Ishikawa (cell line): ENCODE results near the gene NTRK3.

Experiments used
- CEBPB ChIP-seq: IDR thresholded peaks from 2 replicates; pipeline ENCODE4 v1.6.1; 2012
- CREB1 ChIP-seq: IDR thresholded peaks from 2 replicates; pipeline ENCODE4 v1.6.1; 2012; ENCODE audit warnings: low read depth
- EGR1 ChIP-seq: IDR thresholded peaks from 2 replicates; pipeline ENCODE4 v1.6.1; 2012
- EP300 ChIP-seq: IDR thresholded peaks from 2 replicates; pipeline ENCODE4 v1.6.1; 2012; ENCODE audit warnings: borderline replicate concordance
- FOXM1 ChIP-seq: IDR thresholded peaks from 2 replicates; pipeline ENCODE4 v1.6.1; 2012; ENCODE audit warnings: low read depth, borderline replicate concordance
- NFIC ChIP-seq: IDR thresholded peaks from 2 replicates; pipeline ENCODE4 v1.6.1; 2012
- RAD21 ChIP-seq: IDR thresholded peaks from 2 replicates; pipeline ENCODE4 v1.6.1; 2012; ENCODE audit warnings: low read depth
- TAF1 ChIP-seq: IDR thresholded peaks from 2 replicates; pipeline ENCODE4 v1.6.1; 2012; ENCODE audit warnings: low read depth, mild to moderate bottlenecking
- TCF12 ChIP-seq: IDR thresholded peaks from 2 replicates; pipeline ENCODE4 v1.6.1; 2012; ENCODE audit warnings: low read depth
- TEAD4 ChIP-seq: IDR thresholded peaks from 2 replicates; pipeline ENCODE4 v1.6.1; 2012
- YY1 ChIP-seq: IDR thresholded peaks from 2 replicates; pipeline ENCODE4 v1.6.1; 2012; ENCODE audit warnings: low read depth
- ZBTB7A ChIP-seq: IDR thresholded peaks from 2 replicates; pipeline ENCODE4 v1.6.1; 2012; ENCODE audit warnings: low read depth
- TF ChIP-seq, protein P1 (sequence below): IDR thresholded peaks from 2 replicates; pipeline ENCODE4 v1.6.1; 2012
- TF ChIP-seq, protein P2 (sequence below): IDR thresholded peaks from 2 replicates; pipeline ENCODE4 v1.6.1; 2012; ENCODE audit warnings: low read depth, mild to moderate bottlenecking
- TF ChIP-seq, protein P3 (sequence below): IDR thresholded peaks from 2 replicates; pipeline ENCODE4 v1.6.1; 2012

The NTRK3 gene

DNA sequence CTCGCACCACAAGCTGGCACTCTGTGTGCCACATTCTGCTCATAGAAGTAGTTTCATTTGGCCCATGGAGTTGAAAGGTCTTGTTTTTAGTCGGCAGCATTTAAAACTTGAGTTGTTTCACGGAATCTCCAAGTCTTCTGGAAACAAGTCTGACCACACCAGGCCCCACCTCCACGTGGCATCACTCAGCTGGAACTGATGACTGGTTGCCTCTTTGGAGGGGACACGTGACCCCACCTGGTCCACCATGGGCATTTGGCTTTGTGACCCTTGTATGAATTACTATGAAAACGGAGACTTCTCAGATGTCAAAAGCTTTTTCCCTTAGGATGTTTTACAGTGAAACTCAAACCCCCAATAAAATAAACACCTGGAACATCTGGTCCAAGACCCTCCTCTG is 74.9 kb downstream of the NTRK3 start:
- TF ChIP-seq, protein P1, sequence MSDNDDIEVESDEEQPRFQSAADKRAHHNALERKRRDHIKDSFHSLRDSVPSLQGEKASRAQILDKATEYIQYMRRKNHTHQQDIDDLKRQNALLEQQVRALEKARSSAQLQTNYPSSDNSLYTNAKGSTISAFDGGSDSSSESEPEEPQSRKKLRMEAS: no peak
- TF ChIP-seq CEBPB (no peak), TCF12 (no peak)

DNA sequence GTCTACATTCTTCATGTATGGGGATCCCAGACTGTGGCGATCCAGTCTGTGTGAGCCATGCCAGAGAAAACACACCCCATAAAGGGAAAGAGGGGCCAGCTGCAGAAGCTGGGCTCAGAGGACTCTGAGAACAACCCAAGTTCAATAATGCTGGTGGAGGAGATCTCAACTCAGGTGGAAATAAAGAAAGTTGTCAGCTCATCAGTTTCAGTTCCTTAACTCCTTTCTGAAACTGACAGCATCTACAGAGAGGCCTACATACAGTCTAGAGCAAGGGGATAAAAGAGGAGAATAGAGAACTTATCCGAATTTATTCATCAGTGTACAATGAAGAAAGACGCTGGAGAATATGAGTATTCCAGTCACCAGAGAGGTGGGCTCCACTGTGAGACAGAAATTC is 77.0 kb downstream of the NTRK3 start:
- TF ChIP-seq NFIC: no peak
- TF ChIP-seq, protein P1: no peak
- TF ChIP-seq, protein P2, sequence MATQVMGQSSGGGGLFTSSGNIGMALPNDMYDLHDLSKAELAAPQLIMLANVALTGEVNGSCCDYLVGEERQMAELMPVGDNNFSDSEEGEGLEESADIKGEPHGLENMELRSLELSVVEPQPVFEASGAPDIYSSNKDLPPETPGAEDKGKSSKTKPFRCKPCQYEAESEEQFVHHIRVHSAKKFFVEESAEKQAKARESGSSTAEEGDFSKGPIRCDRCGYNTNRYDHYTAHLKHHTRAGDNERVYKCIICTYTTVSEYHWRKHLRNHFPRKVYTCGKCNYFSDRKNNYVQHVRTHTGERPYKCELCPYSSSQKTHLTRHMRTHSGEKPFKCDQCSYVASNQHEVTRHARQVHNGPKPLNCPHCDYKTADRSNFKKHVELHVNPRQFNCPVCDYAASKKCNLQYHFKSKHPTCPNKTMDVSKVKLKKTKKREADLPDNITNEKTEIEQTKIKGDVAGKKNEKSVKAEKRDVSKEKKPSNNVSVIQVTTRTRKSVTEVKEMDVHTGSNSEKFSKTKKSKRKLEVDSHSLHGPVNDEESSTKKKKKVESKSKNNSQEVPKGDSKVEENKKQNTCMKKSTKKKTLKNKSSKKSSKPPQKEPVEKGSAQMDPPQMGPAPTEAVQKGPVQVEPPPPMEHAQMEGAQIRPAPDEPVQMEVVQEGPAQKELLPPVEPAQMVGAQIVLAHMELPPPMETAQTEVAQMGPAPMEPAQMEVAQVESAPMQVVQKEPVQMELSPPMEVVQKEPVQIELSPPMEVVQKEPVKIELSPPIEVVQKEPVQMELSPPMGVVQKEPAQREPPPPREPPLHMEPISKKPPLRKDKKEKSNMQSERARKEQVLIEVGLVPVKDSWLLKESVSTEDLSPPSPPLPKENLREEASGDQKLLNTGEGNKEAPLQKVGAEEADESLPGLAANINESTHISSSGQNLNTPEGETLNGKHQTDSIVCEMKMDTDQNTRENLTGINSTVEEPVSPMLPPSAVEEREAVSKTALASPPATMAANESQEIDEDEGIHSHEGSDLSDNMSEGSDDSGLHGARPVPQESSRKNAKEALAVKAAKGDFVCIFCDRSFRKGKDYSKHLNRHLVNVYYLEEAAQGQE: no peak
- no peak for TF ChIP-seq CEBPB
- TF ChIP-seq ZBTB7A: no peak
- no peak for TF ChIP-seq EGR1
- TF ChIP-seq CREB1: no peak
- TF ChIP-seq TCF12: no peak
- TF ChIP-seq TEAD4: no peak
- no peak for TF ChIP-seq FOXM1
- no peak for TF ChIP-seq RAD21
- no peak for TF ChIP-seq EP300
- TF ChIP-seq YY1: no peak
- TF ChIP-seq, protein P3, sequence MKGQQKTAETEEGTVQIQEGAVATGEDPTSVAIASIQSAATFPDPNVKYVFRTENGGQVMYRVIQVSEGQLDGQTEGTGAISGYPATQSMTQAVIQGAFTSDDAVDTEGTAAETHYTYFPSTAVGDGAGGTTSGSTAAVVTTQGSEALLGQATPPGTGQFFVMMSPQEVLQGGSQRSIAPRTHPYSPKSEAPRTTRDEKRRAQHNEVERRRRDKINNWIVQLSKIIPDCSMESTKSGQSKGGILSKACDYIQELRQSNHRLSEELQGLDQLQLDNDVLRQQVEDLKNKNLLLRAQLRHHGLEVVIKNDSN: no peak
- no peak for TF ChIP-seq TAF1

DNA sequence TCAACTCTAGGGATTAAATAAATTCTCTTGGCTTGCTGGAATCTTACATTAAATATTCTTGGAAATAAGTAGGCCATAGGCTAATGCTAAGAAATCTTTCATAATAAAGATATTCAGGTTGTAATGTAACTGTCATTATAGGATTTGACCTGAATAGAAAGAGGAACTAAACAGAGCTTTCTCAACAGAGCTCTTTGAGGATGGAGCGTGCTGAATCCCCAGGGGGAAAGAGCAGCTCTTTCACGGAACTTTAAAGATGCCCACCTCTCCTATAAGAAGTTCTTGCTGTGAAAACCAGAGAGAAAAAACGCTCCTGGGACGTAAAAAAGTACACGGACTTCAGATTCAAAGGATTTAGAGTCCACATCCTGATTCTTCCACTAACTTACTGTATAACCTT is 77.9 kb downstream of the NTRK3 start:
- TF ChIP-seq, protein P1: no peak
- TF ChIP-seq RAD21 (no peak), TEAD4 (no peak), ZBTB7A (no peak), CEBPB (no peak), CREB1 (no peak), TAF1 (no peak), FOXM1 (no peak), YY1 (no peak), TCF12 (no peak), EGR1 (no peak), EP300 (no peak)
- TF ChIP-seq, protein P3: no peak
- TF ChIP-seq, protein P2: no peak

DNA sequence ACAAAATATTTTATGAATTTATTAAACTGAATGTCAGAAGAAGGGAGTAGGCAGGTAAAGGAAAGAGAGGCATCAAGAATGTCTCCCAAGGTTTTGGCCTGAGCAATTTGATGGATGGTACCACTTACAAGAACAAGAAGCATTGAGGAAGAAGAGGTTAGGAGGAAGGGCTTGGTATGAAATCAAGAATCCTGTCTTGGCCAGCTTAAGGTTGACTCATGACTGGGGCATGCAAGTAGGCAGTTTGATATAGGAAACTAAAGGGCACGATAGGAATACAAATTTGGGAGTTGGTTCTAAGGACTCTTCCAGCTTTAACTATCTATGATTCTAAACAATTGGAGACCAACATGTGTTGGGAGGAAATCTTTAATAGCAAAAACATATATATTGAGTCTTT is 79.1 kb downstream of the NTRK3 start:
- TF ChIP-seq RAD21: no peak
- no peak for TF ChIP-seq CREB1
- no peak for TF ChIP-seq NFIC
- TF ChIP-seq, protein P2: no peak
- TF ChIP-seq, protein P3: no peak

DNA sequence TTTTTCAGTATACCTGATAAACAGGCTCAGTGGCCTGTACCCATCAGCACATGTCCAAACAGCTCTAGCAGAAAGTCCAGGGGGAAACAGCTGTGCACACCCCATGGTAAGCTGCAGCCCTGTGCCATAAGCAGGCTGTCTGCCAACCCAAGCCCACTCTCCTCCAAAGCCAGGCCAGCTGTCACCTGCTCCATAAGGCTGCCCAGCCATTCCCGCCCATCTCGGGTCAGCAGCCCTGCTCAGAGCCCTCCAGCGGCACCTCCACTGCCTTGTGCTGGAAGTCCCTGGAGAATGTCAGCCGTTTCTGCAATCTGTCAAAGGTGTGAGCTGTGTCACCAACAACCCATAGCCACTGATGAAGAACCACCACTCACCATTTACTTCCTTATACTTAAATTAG is 82.0 kb downstream of the NTRK3 start:
- TF ChIP-seq ZBTB7A (no peak), TAF1 (no peak), NFIC (no peak), EGR1 (no peak), CREB1 (no peak)
- TF ChIP-seq, protein P1: no peak
- TF ChIP-seq, protein P2: no peak
